ENCODE measurements around the gene FAM47B. TPM values are rescaled to one million over a fixed set of nuclear protein-coding genes. Genes with fewer than 3 reads are reported as not detected.

The FAM47B gene
- not detected for total RNA-seq

GRCh38 chrX:34942496-34942895, at the start of gene FAM47B:
FAM47B (plus strand) TSS chrX:34942796; CDS start chrX:34942832, 36 bp downstream.

